ENCODE data around the gene LENG1.
A peak's percentile ranks its signal among the peaks of the same experiment; 100 is the strongest.

LENG1 gene

GRCh38 chr19:54137699-54138488, 21.6 kb downstream of the LENG1 start, which contains the start of gene CNOT3:
TSS of gene CNOT3 (plus strand) at chr19:54137762. CDS start at chr19:54142979, 5,217 bp downstream.
- no peak for DNase-seq

GRCh38 chr19:54136864-54137698, 22.4 kb downstream of the LENG1 start:
- DNase-seq = peak; percentile 98 to 99

- DNase-seq = no peak
Observed at GRCh38 chr19:54136086-54136863, 23.2 kb downstream of the LENG1 start.

GRCh38 chr19:54133957-54134590, 25.4 kb downstream of the LENG1 start:
- no peak for DNase-seq

GRCh38 chr19:54133312-54133956, 26.1 kb downstream of the LENG1 start:
- DNase-seq = no peak

GRCh38 chr19:54129617-54129996, 29.9 kb downstream of the LENG1 start:
- DNase-seq = no peak

- DNase-seq = no peak
Observed at GRCh38 chr19:54128796-54129616, 30.5 kb downstream of the LENG1 start.

GRCh38 chr19:54128441-54128725, 31.1 kb downstream of the LENG1 start:
- DNase-seq = no peak

GRCh38 chr19:54127688-54128440, 31.7 kb downstream of the LENG1 start:
- DNase-seq = no peak

GRCh38 chr19:54125713-54126112, 33.8 kb downstream of the LENG1 start:
- no peak for DNase-seq

- no peak for DNase-seq
Observed at GRCh38 chr19:54124393-54124792, 35.1 kb downstream of the LENG1 start.

GRCh38 chr19:54123682-54124081, 35.8 kb downstream of the LENG1 start:
- DNase-seq = no peak

GRCh38 chr19:54121259-54121658, 38.3 kb downstream of the LENG1 start:
- DNase-seq = no peak

GRCh38 chr19:54115109-54116063, 44.1 kb downstream of the LENG1 start, which contains the start of the genes PRPF31 and TFPT:
TSS of gene PRPF31 (plus strand) at chr19:54115754. CDS start at chr19:54118279, 2,525 bp downstream.
TSS of gene TFPT (minus strand) at chr19:54115657. CDS start at chr19:54115269, 388 bp downstream.
- DNase-seq = peak; percentile 95 to 98

- peak; percentile 23 to 31 for DNase-seq
Observed at GRCh38 chr19:54114340-54115108, 45.0 kb downstream of the LENG1 start.

GRCh38 chr19:54109651-54110050, 49.9 kb downstream of the LENG1 start:
- no peak for DNase-seq

GRCh38 chr19:54108496-54108895, 51.0 kb downstream of the LENG1 start:
- no peak for DNase-seq

- no peak for DNase-seq
Observed at GRCh38 chr19:54107876-54108490, 51.5 kb downstream of the LENG1 start.

Measured in activated CD4-positive, alpha-beta T cell treated with anti-CD3 and anti-CD28 coated beads for 4 hours (primary cell).